Activated CD4-positive, CD25-positive, alpha-beta regulatory T cell treated with anti-CD3 and anti-CD28 coated beads, Interleukin-2, amount 50 U/mL, for 16 hours (primary cell): ENCODE results near the gene ESCO1.
"Not testable (repeated sequence)": the region's sequence is repeated elsewhere in the genome, so short reads cannot be mapped to it uniquely, and the experiment has no call there.

Experiments used
- DNase-seq: peaks from one replicate; pipeline ENCODE4 v3.0.0-alpha.2; 2020; ENCODE audit warnings: low read depth, low spot score

The ESCO1 gene

GRCh38 chr18:21593540-21594257 lies 6.8 kb downstream of the ESCO1 start:
- DNase-seq, result no peak

GRCh38 chr18:21592361-21592760 lies 8.1 kb downstream of the ESCO1 start:
- not testable (repeated sequence) for DNase-seq

GRCh38 chr18:21584391-21584790 lies 16.1 kb downstream of the ESCO1 start:
- no peak for DNase-seq

GRCh38 chr18:21575656-21576055 lies 24.8 kb downstream of the ESCO1 start:
- DNase-seq, result no peak

- no peak for DNase-seq
Measured at GRCh38 chr18:21571772-21572171, 28.7 kb downstream of the ESCO1 start.

- no peak for DNase-seq
Measured at GRCh38 chr18:21559195-21559594, 41.3 kb downstream of the ESCO1 start.

- no peak for DNase-seq
Measured at GRCh38 chr18:21557607-21558253, 42.8 kb downstream of the ESCO1 start.

- DNase-seq, result no peak
Measured at GRCh38 chr18:21550510-21550970, 50.0 kb downstream of the ESCO1 start.

GRCh38 chr18:21548647-21549046 lies 51.9 kb downstream of the ESCO1 start:
- no peak for DNase-seq

- DNase-seq, result no peak
Measured at GRCh38 chr18:21546423-21546822, 54.1 kb downstream of the ESCO1 start.

- DNase-seq, result no peak
Measured at GRCh38 chr18:21538230-21538629, 62.3 kb downstream of the ESCO1 start.

GRCh38 chr18:21534327-21534726 lies 66.2 kb downstream of the ESCO1 start:
- no peak for DNase-seq

- no peak for DNase-seq
Measured at GRCh38 chr18:21526463-21526862, 74.0 kb downstream of the ESCO1 start.

- DNase-seq, result no peak
Measured at GRCh38 chr18:21525916-21526315, 74.6 kb downstream of the ESCO1 start.

GRCh38 chr18:21522530-21522929 lies 78.0 kb downstream of the ESCO1 start:
- no peak for DNase-seq

- DNase-seq, result no peak
Measured at GRCh38 chr18:21513741-21514140, 86.8 kb downstream of the ESCO1 start.

GRCh38 chr18:21513292-21513691 lies 87.2 kb downstream of the ESCO1 start:
- DNase-seq, result no peak

GRCh38 chr18:21509062-21509461 lies 91.4 kb downstream of the ESCO1 start:
- no peak for DNase-seq

- no peak for DNase-seq
Measured at GRCh38 chr18:21507913-21508701, 92.4 kb downstream of the ESCO1 start.

- no peak for DNase-seq
Measured at GRCh38 chr18:21502661-21503060, 97.8 kb downstream of the ESCO1 start.

GRCh38 chr18:21499997-21500396 lies 100.5 kb downstream of the ESCO1 start:
- no peak for DNase-seq

GRCh38 chr18:21496277-21496835 lies 104.1 kb downstream of the ESCO1 start:
- no peak for DNase-seq
